Activated naive CD4-positive, alpha-beta T cell treated with anti-CD3 and anti-CD28 coated beads, Interleukin-2, amount 10 ng/mL, durations not matched to agents 7 days and 5 days (primary cell): ENCODE data around the gene SGK2.
A peak's percentile ranks its signal among the peaks of the same experiment; 100 is the strongest.

Experiments used
- CTCF ChIA-PET: fragments of 350-600 bp; sonication (Branson Sonifier 250); formaldehyde crosslinking; loops from one replicate; lab custom pipeline; 2021; ENCODE audit warnings: antibody characterized with exemption; lab: Charles Lee
- DNase-seq: peaks from one replicate; pipeline ENCODE4 v3.0.0-alpha.2; 2020
- H3K27ac Mint-ChIP-seq: one replicate; pipeline ENCODE4 v1.8.0; 2021; ENCODE audit warnings: mild to moderate bottlenecking, moderate library complexity, mixed read lengths
- H3K27me3 Mint-ChIP-seq: one replicate; pipeline ENCODE4 v1.8.0; 2021; ENCODE audit warnings: mild to moderate bottlenecking, mixed read lengths
- H3K36me3 Mint-ChIP-seq: one replicate; pipeline ENCODE4 v1.8.0; 2021; ENCODE audit warnings: mixed read lengths
- H3K4me1 Mint-ChIP-seq: one replicate; pipeline ENCODE4 v1.8.0; 2021; ENCODE audit warnings: mixed read lengths
- H3K4me3 Mint-ChIP-seq: one replicate; pipeline ENCODE4 v1.8.0; 2021; ENCODE audit warnings: mild to moderate bottlenecking, moderate library complexity, mixed read lengths
- H3K9me3 Mint-ChIP-seq: one replicate; pipeline ENCODE4 v1.8.0; 2021; ENCODE audit warnings: mixed read lengths

Gene SGK2

GRCh38 chr20:43530321-43531090, 28.3 kb upstream of the SGK2 start:
- Mint-ChIP-seq H3K27me3 (peaks cover 3% of the 10 kb centered on the region), H3K4me3 (no peak overlapping the region), H3K36me3 (no peaks in the 10 kb centered on the region), H3K9me3 (no peaks in the 10 kb centered on the region), H3K4me1 (no peaks in the 10 kb centered on the region), H3K27ac (no peak overlapping the region)
- CTCF ChIA-PET = no interaction called here
- no peak for DNase-seq

DNA sequence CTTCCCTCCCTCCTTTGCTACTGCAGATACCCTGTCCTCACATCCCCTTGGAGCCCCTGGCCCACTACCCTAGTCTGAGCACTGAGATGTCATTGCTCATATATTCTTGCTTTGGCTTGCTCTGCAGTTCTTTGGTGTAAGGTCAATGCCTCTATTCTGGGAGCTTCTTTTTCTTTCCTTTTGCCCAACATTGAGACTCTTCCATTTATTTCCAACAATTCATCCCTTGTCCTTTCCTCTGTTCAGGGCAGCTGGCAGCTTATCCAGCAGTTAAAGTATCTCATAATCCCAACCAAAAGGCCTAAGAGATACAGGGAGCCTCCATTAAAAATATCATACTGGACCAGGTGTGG, 27.8 kb upstream of the SGK2 start:
- CTCF ChIA-PET = no interaction called here
- no peaks in the 10 kb centered on the region for H3K4me1 Mint-ChIP-seq
- H3K27me3 Mint-ChIP-seq = peaks cover 3% of the 10 kb centered on the region
- no peak overlapping the region for H3K27ac Mint-ChIP-seq
- no peak overlapping the region for H3K4me3 Mint-ChIP-seq
- no peaks in the 10 kb centered on the region for H3K9me3 Mint-ChIP-seq
- no peak for DNase-seq
- no peaks in the 10 kb centered on the region for H3K36me3 Mint-ChIP-seq

- DNase-seq = no peak
- Mint-ChIP-seq H3K36me3 (no peaks in the 10 kb centered on the region), H3K4me3 (no peak overlapping the region), H3K4me1 (no peaks in the 10 kb centered on the region), H3K27me3 (no peaks in the 10 kb centered on the region), H3K27ac (no peak overlapping the region), H3K9me3 (no peaks in the 10 kb centered on the region)
- CTCF ChIA-PET = interaction anchor here (1.1 kb wide), 1 partner anchor 8 kb away, joined by 4 read pairs; no protein-coding TSS in a partner anchor
Observed at GRCh38 chr20:43532416-43533055, 26.3 kb upstream of the SGK2 start.

DNA sequence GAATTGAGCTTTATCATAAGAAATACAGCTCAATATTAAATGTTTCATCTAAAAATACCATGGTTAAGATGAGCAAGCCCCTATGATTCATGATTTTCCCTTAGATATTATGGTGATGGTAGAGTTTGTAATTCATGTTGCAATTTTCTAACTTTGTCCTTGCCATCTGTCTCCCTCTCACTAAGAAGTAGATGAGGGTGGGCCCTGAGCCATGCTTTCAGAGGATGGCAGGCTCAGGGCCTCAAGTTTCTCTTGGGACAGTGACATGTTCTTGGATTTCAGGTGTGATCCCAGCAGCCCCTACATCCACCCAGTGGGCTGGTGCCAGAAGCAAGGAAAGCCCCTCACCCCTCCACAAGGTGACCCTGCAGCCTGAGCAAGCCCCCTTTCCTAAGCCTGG, 25.8 kb upstream of the SGK2 start:
- CTCF ChIA-PET = no interaction called here
- no peaks in the 10 kb centered on the region for H3K27me3 Mint-ChIP-seq
- no peaks in the 10 kb centered on the region for H3K9me3 Mint-ChIP-seq
- no peak for DNase-seq
- no peak overlapping the region for H3K27ac Mint-ChIP-seq
- no peak overlapping the region for H3K4me3 Mint-ChIP-seq
- H3K4me1 Mint-ChIP-seq = no peaks in the 10 kb centered on the region
- H3K36me3 Mint-ChIP-seq = no peaks in the 10 kb centered on the region

DNA sequence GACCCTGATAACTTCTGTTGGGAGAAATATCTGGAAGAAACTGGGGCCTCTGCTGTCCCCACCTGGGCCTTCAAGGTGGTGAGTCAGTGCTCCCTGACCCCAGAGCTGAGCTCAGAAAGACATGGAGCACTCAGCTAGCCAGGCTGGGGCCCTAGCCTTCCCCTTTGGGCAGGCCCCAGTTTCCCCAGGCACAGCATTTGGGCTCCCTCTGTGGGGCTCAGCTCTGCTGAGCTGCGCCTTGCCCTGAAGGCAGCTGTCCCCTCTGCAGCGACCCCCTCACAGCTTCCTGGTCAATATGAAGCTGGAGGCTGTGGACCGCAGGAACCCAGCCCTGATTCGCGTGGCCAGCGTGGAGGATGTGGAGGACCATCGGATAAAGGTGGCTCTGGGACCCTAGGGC, 24.8 kb upstream of the SGK2 start:
- no peak overlapping the region for H3K4me3 Mint-ChIP-seq
- H3K9me3 Mint-ChIP-seq = no peaks in the 10 kb centered on the region
- H3K36me3 Mint-ChIP-seq = no peaks in the 10 kb centered on the region
- CTCF ChIA-PET = interaction anchor here (0.8 kb wide), 1 partner anchor 183 kb away, joined by 3 read pairs; no protein-coding TSS in a partner anchor
- H3K27ac Mint-ChIP-seq = no peak overlapping the region
- DNase-seq = no peak
- peaks cover 3% of the 10 kb centered on the region for H3K27me3 Mint-ChIP-seq
- H3K4me1 Mint-ChIP-seq = no peaks in the 10 kb centered on the region

DNA sequence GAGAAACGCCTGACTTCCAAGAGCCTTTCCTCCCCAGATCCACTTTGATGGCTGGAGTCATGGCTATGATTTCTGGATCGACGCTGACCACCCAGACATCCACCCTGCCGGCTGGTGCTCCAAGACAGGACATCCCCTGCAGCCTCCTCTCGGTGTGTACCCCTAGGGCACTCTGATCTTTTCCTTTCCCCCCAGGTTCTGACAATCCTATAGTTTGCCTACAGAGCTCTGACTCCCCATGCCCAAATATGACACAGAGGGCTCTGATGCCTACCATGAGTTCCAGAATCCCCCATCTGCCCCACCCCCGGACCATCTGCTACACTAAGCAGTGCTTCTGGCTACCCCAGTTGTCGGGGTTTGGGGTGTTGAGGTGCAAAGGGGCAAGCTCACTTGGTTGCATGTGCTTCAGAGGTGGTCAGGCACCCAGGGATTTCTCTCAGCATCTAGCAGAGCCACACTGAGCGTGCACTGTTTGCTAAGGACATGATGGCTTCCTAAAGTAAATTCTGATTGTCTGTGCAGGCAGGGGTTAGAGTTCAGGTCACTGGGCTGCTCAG, 24.0 kb upstream of the SGK2 start:
- no peaks in the 10 kb centered on the region for H3K9me3 Mint-ChIP-seq
- DNase-seq = no peak
- H3K27me3 Mint-ChIP-seq = peaks cover 3% of the 10 kb centered on the region
- CTCF ChIA-PET = interaction anchor here (0.8 kb wide), 1 partner anchor 182 kb away, joined by 3 read pairs; no protein-coding TSS in a partner anchor
- no peaks in the 10 kb centered on the region for H3K4me1 Mint-ChIP-seq
- no peaks in the 10 kb centered on the region for H3K36me3 Mint-ChIP-seq
- no peak overlapping the region for H3K4me3 Mint-ChIP-seq
- no peak overlapping the region for H3K27ac Mint-ChIP-seq

DNA sequence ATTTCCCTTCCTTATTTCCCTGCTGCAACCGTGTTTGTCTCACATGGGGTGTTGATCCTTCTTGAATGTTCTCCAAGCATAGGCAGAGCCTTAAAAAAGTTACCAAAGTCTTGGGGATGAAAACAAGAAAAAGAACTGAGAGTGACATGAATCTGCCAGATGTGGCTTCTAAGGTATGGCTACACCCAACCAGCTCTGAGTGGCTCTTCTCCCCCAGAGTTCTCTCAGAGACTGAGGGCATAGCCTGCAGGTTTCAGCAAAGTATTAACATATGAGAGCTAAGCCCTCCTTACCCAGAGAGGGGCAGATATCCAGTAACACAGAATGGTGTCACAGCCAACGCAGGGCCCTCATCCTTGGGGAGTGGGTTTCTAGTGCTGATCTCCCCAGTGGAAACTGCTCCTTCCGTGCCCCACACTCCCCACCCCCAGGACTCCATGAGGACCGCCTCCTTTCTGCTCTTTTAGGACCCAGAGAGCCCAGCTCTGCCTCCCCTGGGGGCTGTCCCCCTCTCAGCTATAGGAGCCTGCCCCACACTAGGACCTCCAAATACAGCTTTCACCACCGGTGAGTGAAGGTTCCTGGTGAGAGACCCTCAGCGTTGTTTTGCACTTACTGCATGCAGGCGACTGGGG, 23.3 kb upstream of the SGK2 start:
- Mint-ChIP-seq H3K27me3 (peaks cover 3% of the 10 kb centered on the region), H3K4me3 (no peak overlapping the region), H3K36me3 (no peaks in the 10 kb centered on the region), H3K4me1 (no peaks in the 10 kb centered on the region), H3K9me3 (no peaks in the 10 kb centered on the region), H3K27ac (no peak overlapping the region)
- CTCF ChIA-PET = interaction anchor here (1.5 kb wide), 1 partner anchor 47 kb away, joined by 3 read pairs; no protein-coding TSS in a partner anchor
- DNase-seq = no peak

- Mint-ChIP-seq H3K4me3 (no peak overlapping the region), H3K27me3 (peaks cover 3% of the 10 kb centered on the region), H3K36me3 (no peaks in the 10 kb centered on the region), H3K9me3 (no peaks in the 10 kb centered on the region), H3K27ac (no peak overlapping the region), H3K4me1 (no peaks in the 10 kb centered on the region)
- no peak for DNase-seq
- CTCF ChIA-PET = interaction anchor here (1.5 to 2.6 kb wide), 5 partner anchors 8 to 214 kb away, joined by 3 to 16 read pairs (median 6); no protein-coding TSS in a partner anchor
Observed at GRCh38 chr20:43536041-43536816, 22.6 kb upstream of the SGK2 start.

- CTCF ChIA-PET = interaction anchor here (0.8 to 2.8 kb wide), 10 partner anchors 9 to 448 kb away, joined by 3 to 31 read pairs (median 6); no protein-coding TSS in a partner anchor
- Mint-ChIP-seq H3K36me3 (no peaks in the 10 kb centered on the region), H3K27me3 (peaks cover 3% of the 10 kb centered on the region), H3K4me3 (no peak overlapping the region), H3K4me1 (no peaks in the 10 kb centered on the region), H3K27ac (no peak overlapping the region), H3K9me3 (no peaks in the 10 kb centered on the region)
- no peak for DNase-seq
Observed at GRCh38 chr20:43536817-43537440, 21.9 kb upstream of the SGK2 start.

DNA sequence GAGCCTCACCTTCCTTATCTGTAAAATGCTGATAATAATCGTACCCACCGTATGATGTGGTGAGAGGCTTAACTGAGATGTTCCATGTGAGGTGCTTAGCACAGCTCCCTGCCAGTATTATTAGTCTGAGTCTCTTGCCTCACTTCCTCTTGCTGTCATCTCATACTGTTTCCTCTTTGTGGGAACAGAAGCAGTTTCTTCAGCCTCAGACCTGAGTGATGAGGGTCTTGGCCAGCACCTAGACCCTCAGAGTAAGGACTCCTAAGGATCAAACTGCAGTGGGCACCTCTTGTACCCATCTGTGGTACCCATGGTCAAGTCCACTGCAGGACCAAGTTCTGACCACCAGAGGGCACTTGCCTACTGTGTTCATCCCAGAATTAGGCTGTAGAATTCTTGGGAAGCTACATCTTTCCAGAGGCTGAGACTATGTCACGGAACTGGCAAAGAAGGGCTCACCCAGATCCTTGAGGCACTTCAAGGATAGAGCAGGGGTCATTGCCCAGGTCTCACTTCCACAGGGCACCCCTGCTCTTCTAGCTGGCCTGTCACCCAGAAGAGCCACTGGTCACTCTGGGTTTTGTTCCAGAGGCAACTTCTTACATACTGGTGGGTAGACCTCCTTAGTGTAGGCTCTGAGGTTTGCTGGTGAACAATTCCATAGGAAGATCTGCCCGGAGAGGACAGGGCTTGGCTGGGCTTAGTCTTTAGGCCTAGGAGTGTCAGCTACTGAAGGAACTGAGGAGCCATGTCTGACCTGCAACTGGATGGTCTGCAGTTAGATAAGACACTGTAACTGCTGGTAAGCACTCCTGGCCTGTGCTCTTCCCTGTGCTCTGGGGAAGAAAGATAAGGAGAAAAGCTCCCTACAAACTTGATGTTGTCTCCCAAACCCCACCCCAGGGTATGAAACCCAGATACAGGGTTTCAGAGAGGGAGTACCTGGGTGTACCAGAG, 20.6 kb upstream of the SGK2 start:
- peak; percentile 63 for DNase-seq
- CTCF ChIA-PET = interaction anchor here (0.6 to 2.8 kb wide), 26 partner anchors 10 to 578 kb away, joined by 3 to 31 read pairs (median 4); no protein-coding TSS in a partner anchor
- H3K4me3 Mint-ChIP-seq = no peak overlapping the region
- no peaks in the 10 kb centered on the region for H3K36me3 Mint-ChIP-seq
- H3K27me3 Mint-ChIP-seq = peaks cover 3% of the 10 kb centered on the region
- no peaks in the 10 kb centered on the region for H3K9me3 Mint-ChIP-seq
- H3K27ac Mint-ChIP-seq = peak overlapping the region; percentile 12
- no peaks in the 10 kb centered on the region for H3K4me1 Mint-ChIP-seq

DNA sequence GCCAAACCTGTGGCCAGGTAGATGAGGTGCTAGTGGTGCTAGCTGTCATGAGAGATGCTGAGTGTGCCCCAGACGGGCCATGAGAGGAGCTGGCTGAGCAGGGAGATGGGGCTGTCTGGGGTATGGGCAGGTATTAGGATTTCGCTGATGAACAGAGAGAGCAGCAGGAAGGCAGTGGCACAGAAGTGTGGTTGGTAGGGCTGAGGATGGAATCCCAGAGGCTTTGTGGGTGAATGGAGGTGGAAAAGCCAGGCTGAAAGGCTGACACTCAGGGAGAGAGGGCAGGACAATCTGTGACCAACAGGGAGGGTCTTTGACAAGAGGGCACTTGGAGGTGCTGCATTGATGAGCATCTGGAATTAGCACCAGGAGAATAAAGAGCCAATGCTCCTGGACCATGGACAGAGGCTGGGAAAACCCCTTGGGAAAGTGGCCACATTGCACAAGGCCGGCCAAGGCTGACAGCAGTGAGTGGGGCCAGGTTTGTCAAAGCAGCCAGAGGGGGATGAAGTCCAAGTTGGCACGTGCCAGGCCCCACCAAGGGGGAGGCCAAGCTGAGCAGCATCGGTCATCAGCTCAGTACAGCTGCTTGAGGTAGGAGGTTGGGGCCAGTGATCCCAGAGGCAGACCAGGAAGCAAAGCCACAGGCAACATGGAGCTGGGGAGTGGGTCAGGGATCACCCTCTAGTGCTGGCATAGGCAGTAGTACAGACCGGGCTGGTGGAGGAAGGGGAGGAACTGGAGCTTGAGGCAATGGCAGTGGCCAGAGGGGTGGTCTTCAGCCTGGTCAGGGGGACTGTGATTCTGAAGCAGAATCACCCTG, 19.7 kb upstream of the SGK2 start:
- H3K4me3 Mint-ChIP-seq = no peak overlapping the region
- no peaks in the 10 kb centered on the region for H3K36me3 Mint-ChIP-seq
- H3K27ac Mint-ChIP-seq = no peak overlapping the region
- H3K9me3 Mint-ChIP-seq = no peaks in the 10 kb centered on the region
- no peak for DNase-seq
- CTCF ChIA-PET = interaction anchor here (0.5 to 2.8 kb wide), 16 partner anchors 11 to 1171 kb away, joined by 3 to 31 read pairs (median 5); no protein-coding TSS in a partner anchor
- H3K4me1 Mint-ChIP-seq = no peaks in the 10 kb centered on the region
- peaks cover 3% of the 10 kb centered on the region for H3K27me3 Mint-ChIP-seq
